Measurements from ENCODE around the gene WFDC2. TPM values are rescaled to one million over a fixed set of nuclear protein-coding genes. Genes with fewer than 3 reads are reported as not detected.

Gene WFDC2
- total and polyA plus RNA-seq, 2 of the 8 experiments (the other 6 are each of a cell fraction or from before 2014, with no cell fraction given): 77.9 to 137 TPM

DNA sequence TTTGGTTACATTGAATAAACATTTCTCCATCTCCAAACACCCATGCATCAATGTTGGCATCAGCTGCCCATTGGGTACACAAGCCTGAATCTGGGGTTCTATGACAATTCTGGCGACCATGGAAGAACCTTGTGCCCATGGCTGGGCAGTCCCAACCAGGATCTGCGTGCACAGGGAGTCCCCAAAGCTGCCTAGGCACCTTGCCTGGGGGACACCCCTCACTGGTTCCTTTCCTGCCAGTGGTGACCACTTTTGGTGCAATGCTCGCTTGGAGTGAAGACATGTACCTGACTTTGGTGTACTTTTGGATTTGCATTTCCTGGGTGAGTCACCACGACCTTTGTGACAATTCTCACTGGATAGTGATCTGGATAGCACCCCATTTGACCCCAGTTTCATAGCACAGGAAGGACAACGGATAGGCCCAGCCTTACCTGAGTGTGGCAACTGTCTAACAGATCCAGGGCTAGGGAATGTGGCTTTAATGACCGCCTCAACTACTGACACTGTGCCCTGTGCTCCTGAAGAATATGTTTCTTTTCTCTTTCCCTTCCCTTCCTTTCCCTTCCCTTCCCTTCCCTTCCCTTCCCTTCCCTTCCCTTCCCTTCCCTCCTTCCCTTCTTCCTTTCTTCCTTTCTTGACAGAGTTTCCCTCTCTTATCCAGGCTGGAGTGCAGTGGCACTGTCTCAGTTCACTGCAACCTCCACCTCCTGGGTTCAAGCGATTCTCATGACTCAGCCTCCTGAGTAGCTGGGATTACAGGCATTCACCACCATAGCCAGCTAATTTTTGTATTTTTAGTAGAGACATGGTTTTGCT lies 38.7 kb downstream of the WFDC2 start:
- no peaks in the 10 kb centered on the region for H3K36me3 ChIP-seq (ENCODE audit: control insufficient read depth in 2 of 4, insufficient read depth in 4 of 4, low read length in 3 of 4)
- H3K4me3 ChIP-seq (ENCODE audit: extremely low read depth in 1 of 4, insufficient read depth in 2 of 4, low read depth in 3 of 4, low read length in 4 of 4): no peak overlapping the region
- H3K9ac ChIP-seq (replicated peaks in 1 of 4; ENCODE audit: extremely low read depth in 1 of 4, low read depth in 3 of 4, low read length in 3 of 4): no peak overlapping the region
- ChIA-PET POLR2A (ENCODE audit: partially characterized antibody) (no interaction called here), CTCF (ENCODE audit: partially characterized antibody) (interaction anchor here (0.7 to 1.2 kb wide), 4 partner anchors 72 to 281 kb away, joined by 3 read pairs; no protein-coding TSS in a partner anchor)
- H3K4me1 ChIP-seq (replicated peaks in 1 of 4; ENCODE audit: control insufficient read depth in 3 of 4, insufficient read depth in 4 of 4, low read length in 3 of 4): no peaks in the 10 kb centered on the region; a peak in 1 of 7 replicates
- no peak for FAIRE-seq
- H3K4me2 ChIP-seq (ENCODE audit: insufficient read depth in 1 of 2, low read depth in 2 of 2, low read length in 2 of 2): no peak overlapping the region
- 77% methylated on average over 7 of the region's 7 CpGs; no CpG with 5 or more reads in 1 of the 2 experiments for whole genome bisulfite sequencing, 2 experiments (ENCODE audit: extremely low coverage in 1 of 2, insufficient coverage in 1 of 2, insufficient read length in 1 of 2, insufficient replicate concordance in 2 of 2, low coverage in 1 of 2, low lambda C conversion rate in 2 of 2, missing lambda C conversion rate in 1 of 2)
- no peak overlapping the region for H2BK20ac ChIP-seq (ENCODE audit: low read length)
- H3K9me3 ChIP-seq (ENCODE audit: insufficient read depth in 2 of 2, low read depth in 1 of 2, low read length in 1 of 2): no peaks in the 10 kb centered on the region
- H3K79me2 ChIP-seq (ENCODE audit: control insufficient read depth in 1 of 2, insufficient read depth in 2 of 2, low read length in 2 of 2): no peaks in the 10 kb centered on the region
- no peak for DNase-seq (ENCODE audit: low read depth in 1 of 2, low spot score in 2 of 2)
- no peaks in the 10 kb centered on the region; the same call in 1 of the 2 replicates for H3K23me2 ChIP-seq (ENCODE audit: low read depth, low read length)
- no peak overlapping the region for H2BK120ac ChIP-seq (replicated peaks; ENCODE audit: low read depth, low read length)
- TF ChIP-seq TBP (IDR thresholded peaks at IDR 0.05; ENCODE audit: low read depth, low read length) (no peak), GABPA (IDR thresholded peaks at IDR 0.05; ENCODE audit: borderline replicate concordance, insufficient read depth, low read length) (no peak), BRCA1 (IDR thresholded peaks at IDR 0.05; ENCODE audit: low read depth, low read length) (no peak), RAD21 (IDR thresholded peaks at IDR 0.05 in 1 of 2, conservative IDR thresholded peaks at IDR 0.05 in 1 of 2; ENCODE audit: low read depth in 2 of 2, low read length in 2 of 2) (no peak), NANOG (IDR thresholded peaks at IDR 0.05; ENCODE audit: insufficient read depth, low read depth, low read length, poor library complexity, severe bottlenecking) (no peak), SP1 (IDR thresholded peaks at IDR 0.05; ENCODE audit: low read depth, low read length) (no peak), CHD2 (IDR thresholded peaks at IDR 0.05; ENCODE audit: low read length) (no peak)
- TF ChIP-seq, protein P1, sequence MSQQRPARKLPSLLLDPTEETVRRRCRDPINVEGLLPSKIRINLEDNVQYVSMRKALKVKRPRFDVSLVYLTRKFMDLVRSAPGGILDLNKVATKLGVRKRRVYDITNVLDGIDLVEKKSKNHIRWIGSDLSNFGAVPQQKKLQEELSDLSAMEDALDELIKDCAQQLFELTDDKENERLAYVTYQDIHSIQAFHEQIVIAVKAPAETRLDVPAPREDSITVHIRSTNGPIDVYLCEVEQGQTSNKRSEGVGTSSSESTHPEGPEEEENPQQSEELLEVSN (IDR thresholded peaks at IDR 0.05): no peak
- no peak overlapping the region for H3K56ac ChIP-seq (replicated peaks; ENCODE audit: insufficient read length, low read depth, low read length)
- H4K91ac ChIP-seq (replicated peaks; ENCODE audit: insufficient read length, low read length): no peak overlapping the region
- H4K20me1 ChIP-seq (replicated peaks in 1 of 2; ENCODE audit: control insufficient read depth in 1 of 2, insufficient read depth in 2 of 2, low read length in 2 of 2): no peaks in the 10 kb centered on the region
- no peak overlapping the region for H3K4ac ChIP-seq (replicated peaks; ENCODE audit: insufficient read length, low read depth, low read length)
- H3K27me3 ChIP-seq (replicated peaks in 1 of 4; ENCODE audit: control insufficient read depth in 3 of 4, extremely low read depth in 1 of 4, insufficient read depth in 3 of 4, low read length in 3 of 4): no peaks in the 10 kb centered on the region
- no peak overlapping the region for H3K14ac ChIP-seq (ENCODE audit: insufficient read length)
- no peak overlapping the region for H4K5ac ChIP-seq (ENCODE audit: insufficient read length, low read depth, low read length)
- 0 out of 2 replicates have a peak overlapping the region, but pooled peaks have one; percentile 54 for H2BK15ac ChIP-seq (ENCODE audit: low read length)
- H2BK12ac ChIP-seq (ENCODE audit: low read depth, low read length): no peak overlapping the region
- no peak overlapping the region for H3K27ac ChIP-seq (ENCODE audit: low read depth, low read length)
- no peak overlapping the region for H2AK5ac ChIP-seq (ENCODE audit: low read depth, low read length)
- no peak overlapping the region for H4K8ac ChIP-seq (ENCODE audit: extremely low read depth, insufficient read depth, low read length)
- H3K18ac ChIP-seq (ENCODE audit: extremely low read depth, low read length): no peak overlapping the region
- H2AFZ ChIP-seq (ENCODE audit: low read length): no peak overlapping the region
- H2BK5ac ChIP-seq (ENCODE audit: low read depth, low read length): no peak overlapping the region
- no peak overlapping the region for H3K23ac ChIP-seq (ENCODE audit: insufficient read length)
- no peaks in the 10 kb centered on the region for H3K79me1 ChIP-seq (ENCODE audit: low read depth, low read length)

All from H1 (cell line).